ENCODE measurements around the gene BDH1. TPM values are rescaled to one million over a fixed set of nuclear protein-coding genes. Genes with fewer than 3 reads are reported as not detected.

The BDH1 gene
- total RNA-seq, 1 donor from 2014 or later, result 18.3 TPM

Small RNA genes lying within 50 kb of the gene (small RNA-seq; reads per million reads assigned to genes)
- gene AC132008.1 (ENCODE audit: low replicate concordance), result not detected

Other genes starting within 250 kb of the BDH1 start
- gene RUBCN, start 180.9 kb upstream of the BDH1 start, total RNA-seq, result 11.5 TPM
- 92.8 TPM for gene FYTTD1, start 193.9 kb upstream of the BDH1 start, total RNA-seq
- gene LRCH3, start 235.3 kb upstream of the BDH1 start, total RNA-seq, result 56.3 TPM